GM21526 (cell line): ENCODE data around the gene LRMDA.

Experiments
- ATAC-seq: cut with Tn5 transposase; IDR thresholded peaks from one replicate; pipeline ENCODE4 v1.9.1; 2021; ENCODE audit warnings: moderate library complexity; ENCODE audit not compliant: unreplicated experiment, low FRiP score

Gene LRMDA

DNA sequence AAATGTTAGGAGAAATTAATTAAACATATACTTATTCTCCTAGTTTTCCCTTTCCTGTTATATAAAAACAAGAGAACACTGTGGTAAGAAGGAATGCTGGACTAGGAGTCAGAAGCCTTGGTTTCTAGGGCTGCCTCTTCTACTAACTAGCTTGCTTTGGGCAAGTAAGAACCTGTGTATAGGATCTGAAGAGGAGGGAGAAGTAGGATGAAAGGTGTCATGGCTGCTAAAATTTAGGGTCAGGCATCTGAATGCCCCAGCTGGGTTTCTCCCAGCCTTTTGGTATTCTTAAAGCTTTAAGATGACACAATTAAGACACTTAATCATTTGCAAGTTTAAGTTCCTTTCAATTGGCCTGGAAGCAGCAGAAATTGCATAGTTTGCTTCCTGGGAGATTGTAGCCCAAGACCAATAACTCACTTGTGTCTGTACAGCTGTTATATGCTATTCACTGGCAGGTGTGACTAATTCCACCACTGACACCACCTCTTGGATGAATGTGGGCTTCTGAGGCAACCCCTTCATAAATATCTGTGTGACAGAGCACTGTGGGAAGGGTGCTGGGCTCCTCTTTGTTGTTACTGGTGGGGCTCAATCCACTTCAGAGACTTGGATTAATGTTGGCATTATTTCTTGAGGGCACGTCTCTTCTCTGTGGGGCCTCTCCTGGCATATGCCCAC, 137.2 kb downstream of the LRMDA start:
- no peak for ATAC-seq

DNA sequence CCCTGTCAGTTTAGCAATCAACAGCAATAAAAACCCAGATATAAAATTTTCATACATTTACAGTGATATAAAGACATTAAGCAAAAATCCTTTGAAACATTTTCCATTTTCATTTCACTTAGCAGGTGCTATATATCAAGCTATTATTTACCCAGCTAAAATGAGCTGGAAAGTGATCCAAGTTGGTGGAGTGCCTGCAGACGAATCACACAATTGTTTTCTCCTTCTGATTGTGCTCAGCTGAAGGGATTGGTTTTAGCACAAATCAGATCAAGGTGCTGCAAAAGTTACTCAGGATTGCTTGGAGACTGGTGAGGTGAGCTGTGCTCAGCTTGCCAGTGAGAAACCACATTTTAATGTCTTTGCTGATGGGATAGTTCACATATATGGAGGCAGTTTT, 138.1 kb downstream of the LRMDA start:
- no peak for ATAC-seq

DNA sequence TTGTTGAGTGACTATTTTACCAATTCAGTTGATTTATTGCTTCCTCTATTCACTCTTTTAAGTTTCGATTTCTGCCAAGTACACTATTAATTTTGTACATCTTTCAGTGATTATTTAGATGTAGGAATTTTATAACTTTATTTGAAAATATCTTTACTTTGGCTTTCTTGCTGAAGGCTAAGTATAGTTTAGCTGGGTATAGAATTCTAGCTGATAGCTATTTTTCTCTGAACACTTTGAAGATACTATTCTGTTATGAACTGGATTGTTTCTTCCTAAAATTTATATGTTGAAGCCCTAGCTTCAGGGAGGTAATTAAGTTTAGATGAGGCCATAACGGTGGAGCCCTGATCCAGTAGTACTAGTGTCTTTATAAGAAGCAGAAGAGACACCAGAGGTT, 141.1 kb downstream of the LRMDA start:
- no peak for ATAC-seq

DNA sequence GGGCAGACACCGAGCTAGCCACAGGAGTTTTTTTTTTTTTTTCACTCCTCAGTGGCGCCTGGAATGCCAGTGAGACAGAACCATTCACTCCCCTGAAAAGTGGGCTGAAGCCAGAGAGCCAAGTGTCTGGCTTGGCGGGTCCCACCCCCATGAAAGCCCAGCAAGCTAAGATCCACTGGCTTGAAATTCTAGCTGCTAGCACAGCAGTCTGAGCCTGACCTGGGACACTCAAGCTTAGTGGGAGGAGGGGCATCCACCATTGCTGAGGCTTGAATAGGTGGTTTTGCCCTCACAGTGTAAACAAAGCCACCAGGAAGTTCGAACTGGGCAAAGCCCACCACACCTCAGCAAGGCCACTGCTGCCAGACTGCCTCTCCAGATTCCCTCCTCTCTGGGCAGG, 144.5 kb downstream of the LRMDA start:
- ATAC-seq: no peak

DNA sequence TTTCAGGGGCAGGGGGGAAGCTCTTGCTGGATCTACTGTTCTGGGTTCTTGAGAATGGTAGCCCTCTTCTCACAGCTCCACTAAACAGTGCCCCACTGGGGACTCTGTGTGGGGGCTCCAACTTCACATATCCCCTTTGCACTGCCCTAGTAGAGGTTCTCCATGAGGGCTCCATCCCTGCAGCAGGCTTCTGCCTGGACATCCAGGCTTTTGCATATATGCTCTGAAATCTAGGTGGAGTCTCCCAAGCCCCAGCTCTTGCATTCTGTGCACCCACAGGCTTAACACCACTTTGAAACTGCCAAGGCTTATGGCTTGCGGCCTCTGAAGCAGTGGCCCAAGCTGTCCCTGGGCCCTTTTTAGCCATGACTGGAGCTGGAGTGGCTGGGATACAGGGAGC, 150.7 kb downstream of the LRMDA start:
- no peak for ATAC-seq

DNA sequence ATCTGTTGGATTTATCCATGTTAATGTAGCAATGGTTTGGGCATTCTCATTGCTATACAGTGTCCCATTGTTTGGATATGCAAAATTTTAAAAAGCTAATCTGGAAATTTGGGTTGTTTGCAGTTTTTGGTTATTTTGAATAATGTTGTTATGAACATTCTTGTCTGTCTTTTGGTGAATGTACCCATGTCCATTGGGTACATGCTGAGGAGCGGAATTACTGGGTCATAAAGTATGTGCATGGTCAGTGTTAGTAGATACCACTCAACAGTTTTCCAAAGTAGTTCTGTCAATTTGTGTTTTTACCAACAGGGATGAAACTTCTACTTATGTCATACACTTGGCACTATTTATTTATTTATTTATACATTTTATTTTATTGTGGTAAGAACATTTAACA, 153.9 kb downstream of the LRMDA start:
- no peak for ATAC-seq

DNA sequence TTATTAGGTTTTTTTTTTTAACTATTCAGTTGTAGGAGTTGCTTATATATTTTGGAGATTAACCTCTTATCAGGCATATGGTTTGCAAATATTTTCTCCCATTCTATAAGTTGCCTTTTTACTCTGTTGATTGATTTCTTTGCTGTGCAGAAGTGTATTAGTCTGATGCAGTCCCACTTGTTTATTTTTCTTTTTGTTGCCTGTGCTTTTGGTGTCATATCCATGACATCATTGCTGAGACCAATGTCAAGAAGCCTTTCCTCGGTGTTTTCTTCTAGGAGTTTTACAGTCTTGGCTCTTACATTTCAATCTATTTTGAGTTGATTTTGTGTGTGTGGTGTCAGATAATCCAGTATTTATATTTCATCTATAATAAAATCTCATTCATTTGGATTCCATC, 155.4 kb downstream of the LRMDA start:
- ATAC-seq: no peak

- ATAC-seq: no peak
Observed at GRCh38 chr10:75588031-75588430, 156.6 kb downstream of the LRMDA start.

DNA sequence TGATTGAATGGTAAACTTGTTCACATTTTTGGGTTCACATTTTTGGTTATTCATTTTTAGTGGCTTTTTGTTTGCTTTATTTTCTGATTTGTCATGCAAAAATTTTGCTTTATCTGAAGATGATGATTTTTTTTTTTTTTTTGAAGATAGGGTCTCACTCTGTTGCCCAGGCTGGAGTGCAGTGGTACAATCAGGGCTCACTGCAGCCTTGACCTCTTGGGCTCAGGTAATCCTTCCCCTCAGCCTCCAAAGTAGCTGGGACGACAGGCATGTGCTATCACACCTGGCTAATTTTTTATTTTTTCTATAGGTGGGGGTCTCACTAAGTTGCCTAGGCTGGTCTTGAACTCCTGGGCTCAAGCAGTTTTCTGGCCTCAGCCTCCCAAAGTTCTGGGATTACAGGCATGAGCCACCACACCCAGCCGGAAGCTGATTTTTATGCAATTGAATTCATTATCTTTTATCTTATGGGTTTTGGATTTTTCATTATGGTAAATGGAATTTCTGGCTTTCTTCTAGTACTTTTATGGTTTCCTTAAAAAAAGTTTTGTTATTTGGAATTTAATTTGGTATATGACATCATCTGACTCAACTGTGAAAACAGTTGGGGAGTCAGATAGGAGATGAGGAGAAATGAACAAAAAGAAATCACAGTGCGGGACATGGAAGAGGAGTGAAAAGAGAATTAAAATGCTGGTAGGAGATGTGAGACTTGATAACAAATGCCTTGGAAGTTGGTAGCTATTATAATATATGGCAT, 158.7 kb downstream of the LRMDA start:
- ATAC-seq: no peak

DNA sequence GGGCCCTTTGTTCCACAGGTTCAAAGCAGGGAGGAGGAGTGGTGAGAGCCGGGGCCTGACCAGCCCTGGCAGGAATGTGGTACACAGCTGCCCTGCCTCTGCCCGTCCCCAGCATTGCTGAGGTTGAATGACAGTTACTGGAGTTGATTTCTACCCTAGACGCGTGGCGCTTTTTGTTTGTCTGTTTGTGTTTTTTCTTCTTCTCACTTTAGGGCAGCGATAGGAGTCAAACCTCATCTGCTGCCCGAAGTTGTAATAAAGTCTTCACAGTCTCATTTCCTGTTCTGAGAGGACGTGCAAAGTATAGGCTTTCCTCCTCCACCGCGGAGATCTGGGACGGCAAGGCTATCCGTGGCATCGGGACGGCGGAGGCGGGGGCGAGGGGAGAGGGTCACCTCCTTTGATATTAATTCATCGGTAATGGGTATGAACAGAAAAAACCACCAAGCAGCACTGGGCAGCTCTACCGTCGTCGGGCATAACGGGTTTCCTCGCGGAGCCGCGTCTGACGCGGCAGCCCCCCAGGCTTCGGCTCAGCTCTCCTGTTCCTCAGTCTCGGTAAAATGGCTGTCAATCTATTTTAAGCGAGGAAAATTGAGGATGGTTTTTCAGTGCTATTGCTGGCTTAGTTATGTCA, 160.8 kb downstream of the LRMDA start:
- no peak for ATAC-seq

DNA sequence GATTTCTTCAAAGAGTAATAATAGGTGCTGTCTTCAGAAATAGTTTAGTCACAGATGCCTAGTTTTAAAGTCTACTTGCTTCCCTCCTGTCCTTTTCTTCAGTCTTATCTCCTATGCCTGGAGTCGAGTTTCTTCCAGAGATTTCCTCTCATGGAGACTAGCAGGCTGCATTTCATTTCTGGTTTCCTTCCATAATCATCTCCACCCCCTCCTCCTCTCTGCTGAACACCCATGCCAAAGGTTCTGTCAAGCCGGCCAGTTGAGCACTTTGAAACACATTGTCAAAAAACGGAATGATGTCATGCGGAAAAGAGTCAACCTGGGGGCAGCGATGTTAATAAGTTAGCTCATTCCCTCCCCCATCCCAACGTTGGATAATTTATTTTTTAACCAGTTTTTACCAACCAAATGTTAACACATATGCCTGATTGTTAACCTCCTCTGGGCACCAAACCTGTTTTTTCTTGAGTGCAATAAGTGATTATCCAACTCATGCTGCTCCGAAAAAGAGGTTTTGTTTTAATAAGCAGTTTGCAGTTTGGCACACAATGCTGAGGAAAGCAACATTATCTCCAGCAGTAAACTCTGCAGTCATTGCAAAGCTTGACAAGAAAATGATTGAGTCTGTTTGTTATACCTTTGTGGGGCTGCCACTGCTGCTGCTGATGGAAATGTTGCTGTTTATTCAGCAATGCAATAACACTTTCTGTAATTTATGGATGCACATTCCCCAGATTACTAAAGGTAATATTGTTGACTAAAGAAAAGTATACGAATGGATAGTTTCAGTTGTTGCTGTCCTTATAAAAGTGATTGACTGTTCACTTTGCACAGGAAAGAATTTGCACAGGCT, 161.6 kb downstream of the LRMDA start:
- no peak for ATAC-seq

DNA sequence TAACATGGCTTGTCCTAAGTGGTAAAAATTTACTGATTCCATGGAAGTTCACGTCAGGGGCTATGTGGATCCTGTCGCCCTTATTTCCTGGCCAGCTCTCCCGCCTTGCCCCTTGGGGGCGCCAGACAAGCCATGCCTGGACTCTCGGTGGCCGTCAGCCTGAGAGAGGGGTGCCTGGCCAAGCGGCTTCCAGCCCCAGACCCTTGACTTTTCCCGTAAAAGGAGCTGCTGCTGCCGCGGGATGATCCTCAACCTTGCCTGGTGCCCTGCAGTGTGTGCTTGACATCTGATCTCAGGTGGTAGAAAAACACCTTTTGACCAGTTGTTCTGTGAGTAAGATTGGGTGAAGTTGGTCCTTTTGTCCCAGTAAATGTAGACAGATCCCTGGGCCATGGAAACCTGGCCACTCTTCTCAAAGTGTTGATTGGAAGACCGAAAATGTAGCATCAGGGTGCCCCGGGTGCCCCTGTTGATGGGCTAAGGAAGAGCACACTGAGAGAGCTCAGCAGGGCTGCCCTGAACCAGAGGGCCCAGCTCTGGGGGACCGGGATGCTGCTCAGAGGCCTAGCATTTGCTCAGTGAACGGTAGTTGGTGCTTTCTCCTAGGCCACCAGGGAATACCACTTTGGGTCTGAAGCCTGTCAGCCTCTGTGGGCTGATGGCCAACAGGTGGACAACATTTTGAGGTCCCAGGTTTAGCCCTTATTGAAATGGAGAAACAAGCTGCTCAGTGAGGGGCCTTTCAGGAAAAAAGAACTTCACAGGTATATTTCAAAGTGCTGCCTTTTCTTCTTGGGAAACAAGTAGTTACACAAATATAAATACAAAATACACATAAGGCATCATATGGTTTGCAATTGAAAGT, 162.5 kb downstream of the LRMDA start:
- ATAC-seq: no peak

DNA sequence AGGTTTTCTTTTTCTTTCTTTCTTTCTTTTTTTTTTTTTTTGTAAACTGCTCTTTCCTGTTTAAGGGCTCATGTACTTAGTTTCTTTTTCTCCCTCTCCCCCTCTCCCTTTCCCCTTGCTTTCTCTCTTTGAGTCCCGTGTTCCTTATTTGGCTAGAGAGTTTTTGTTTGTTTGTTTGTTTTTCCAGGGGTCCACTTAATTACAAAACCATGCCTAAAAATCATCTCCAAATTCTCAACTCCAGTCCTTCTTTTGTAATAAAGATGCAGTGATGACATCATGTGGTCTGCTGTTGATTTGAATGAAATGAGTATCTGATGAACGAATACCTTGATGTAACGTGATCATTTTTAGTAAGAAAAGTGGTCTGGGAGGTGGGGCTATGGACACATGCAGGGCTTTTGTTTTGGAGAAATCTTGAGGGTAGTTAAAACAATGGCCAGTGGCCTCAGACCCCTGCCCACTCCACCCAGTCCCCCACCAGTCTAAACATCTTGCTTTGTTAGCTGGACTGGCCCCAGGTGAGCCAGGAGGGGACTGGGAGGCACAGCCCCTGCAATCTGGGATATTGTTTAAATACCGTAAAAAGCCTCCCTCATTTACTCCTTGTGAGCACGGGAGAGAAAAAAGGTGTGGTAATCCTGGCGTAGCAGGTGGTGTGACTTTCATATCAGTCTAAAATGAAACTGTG, 165.7 kb downstream of the LRMDA start:
- no peak for ATAC-seq

GRCh38 chr10:75597773-75598440, 166.5 kb downstream of the LRMDA start:
- no peak for ATAC-seq

DNA sequence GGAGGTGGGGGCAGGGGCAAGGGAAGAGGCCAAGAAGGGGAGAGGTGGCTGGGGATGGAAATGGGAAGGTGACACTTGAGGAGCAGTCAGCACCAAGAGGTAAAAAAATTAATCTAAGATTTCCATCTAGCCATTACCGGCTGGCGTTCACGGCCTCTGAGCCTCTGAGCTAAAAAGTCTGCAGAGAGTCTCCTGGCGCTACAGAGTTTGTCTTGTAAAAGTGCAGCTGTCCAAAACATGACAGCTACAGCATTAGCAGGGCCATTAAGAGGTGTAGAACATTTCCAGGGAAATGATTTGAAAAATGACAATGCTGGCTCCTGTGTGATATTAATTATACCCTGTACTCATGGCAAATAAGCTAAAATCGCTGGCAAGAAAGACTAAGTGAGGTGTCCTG, 167.6 kb downstream of the LRMDA start:
- ATAC-seq: no peak

GRCh38 chr10:75599875-75600648, 168.6 kb downstream of the LRMDA start:
- no peak for ATAC-seq

GRCh38 chr10:75600833-75601232, 169.4 kb downstream of the LRMDA start:
- ATAC-seq: no peak

GRCh38 chr10:75602341-75602740, 170.9 kb downstream of the LRMDA start:
- ATAC-seq: no peak
